ENCODE results near the gene PSMB5. TPM values are rescaled to one million over a fixed set of nuclear protein-coding genes. Genes with fewer than 3 reads are reported as not detected.

Gene PSMB5
- total and polyA plus RNA-seq, 9 of the 15 experiments (the other 6 are each of a cell fraction or from before 2014, with no cell fraction given): 198 to 1,870 (median 269) TPM

- TF ChIP-seq, protein P1, sequence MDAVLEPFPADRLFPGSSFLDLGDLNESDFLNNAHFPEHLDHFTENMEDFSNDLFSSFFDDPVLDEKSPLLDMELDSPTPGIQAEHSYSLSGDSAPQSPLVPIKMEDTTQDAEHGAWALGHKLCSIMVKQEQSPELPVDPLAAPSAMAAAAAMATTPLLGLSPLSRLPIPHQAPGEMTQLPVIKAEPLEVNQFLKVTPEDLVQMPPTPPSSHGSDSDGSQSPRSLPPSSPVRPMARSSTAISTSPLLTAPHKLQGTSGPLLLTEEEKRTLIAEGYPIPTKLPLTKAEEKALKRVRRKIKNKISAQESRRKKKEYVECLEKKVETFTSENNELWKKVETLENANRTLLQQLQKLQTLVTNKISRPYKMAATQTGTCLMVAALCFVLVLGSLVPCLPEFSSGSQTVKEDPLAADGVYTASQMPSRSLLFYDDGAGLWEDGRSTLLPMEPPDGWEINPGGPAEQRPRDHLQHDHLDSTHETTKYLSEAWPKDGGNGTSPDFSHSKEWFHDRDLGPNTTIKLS (IDR thresholded peaks at IDR 0.05; ENCODE audit: borderline replicate concordance, low read depth): no peak
- TF ChIP-seq CSDE1 (IDR thresholded peaks at IDR 0.05) (no peak), STAG1 (CRISPR knock-in tag; IDR thresholded peaks at IDR 0.05; ENCODE audit: borderline replicate concordance) (peak; percentile 51; the same call in 1 of the 2 replicates), MNT (conservative IDR thresholded peaks at IDR 0.05) (0 out of 4 replicates have a peak, but pooled peaks of 1 of the 2 experiments have one; percentile 39), RAD21 (CRISPR knock-in tag; conservative IDR thresholded peaks at IDR 0.05 in 1 of 2, IDR thresholded peaks at IDR 0.05 in 1 of 2) (peak; percentile 65 to 90), GTF2A2 (tag; IDR thresholded peaks at IDR 0.05) (no peak), TFAP4 (CRISPR knock-in tag; IDR thresholded peaks at IDR 0.05; ENCODE audit: borderline replicate concordance) (peak; percentile 42; the same call in 1 of the 2 replicates), ARID2 (IDR thresholded peaks at IDR 0.05) (peak; percentile 60; the same call in 1 of the 2 replicates), MYC (IDR thresholded peaks at IDR 0.05; ENCODE audit: low read depth, low read length) (peak; percentile 42; the same call in 1 of the 2 replicates), MYC (CRISPR knock-in tag; IDR thresholded peaks at IDR 0.05; ENCODE audit: borderline replicate concordance, low read depth) (no peak)
- TF ChIP-seq, protein P2, sequence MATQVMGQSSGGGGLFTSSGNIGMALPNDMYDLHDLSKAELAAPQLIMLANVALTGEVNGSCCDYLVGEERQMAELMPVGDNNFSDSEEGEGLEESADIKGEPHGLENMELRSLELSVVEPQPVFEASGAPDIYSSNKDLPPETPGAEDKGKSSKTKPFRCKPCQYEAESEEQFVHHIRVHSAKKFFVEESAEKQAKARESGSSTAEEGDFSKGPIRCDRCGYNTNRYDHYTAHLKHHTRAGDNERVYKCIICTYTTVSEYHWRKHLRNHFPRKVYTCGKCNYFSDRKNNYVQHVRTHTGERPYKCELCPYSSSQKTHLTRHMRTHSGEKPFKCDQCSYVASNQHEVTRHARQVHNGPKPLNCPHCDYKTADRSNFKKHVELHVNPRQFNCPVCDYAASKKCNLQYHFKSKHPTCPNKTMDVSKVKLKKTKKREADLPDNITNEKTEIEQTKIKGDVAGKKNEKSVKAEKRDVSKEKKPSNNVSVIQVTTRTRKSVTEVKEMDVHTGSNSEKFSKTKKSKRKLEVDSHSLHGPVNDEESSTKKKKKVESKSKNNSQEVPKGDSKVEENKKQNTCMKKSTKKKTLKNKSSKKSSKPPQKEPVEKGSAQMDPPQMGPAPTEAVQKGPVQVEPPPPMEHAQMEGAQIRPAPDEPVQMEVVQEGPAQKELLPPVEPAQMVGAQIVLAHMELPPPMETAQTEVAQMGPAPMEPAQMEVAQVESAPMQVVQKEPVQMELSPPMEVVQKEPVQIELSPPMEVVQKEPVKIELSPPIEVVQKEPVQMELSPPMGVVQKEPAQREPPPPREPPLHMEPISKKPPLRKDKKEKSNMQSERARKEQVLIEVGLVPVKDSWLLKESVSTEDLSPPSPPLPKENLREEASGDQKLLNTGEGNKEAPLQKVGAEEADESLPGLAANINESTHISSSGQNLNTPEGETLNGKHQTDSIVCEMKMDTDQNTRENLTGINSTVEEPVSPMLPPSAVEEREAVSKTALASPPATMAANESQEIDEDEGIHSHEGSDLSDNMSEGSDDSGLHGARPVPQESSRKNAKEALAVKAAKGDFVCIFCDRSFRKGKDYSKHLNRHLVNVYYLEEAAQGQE (IDR thresholded peaks at IDR 0.05; ENCODE audit: borderline replicate concordance): peak; percentile 83
- TF ChIP-seq, protein P2 (CRISPR knock-in tag; IDR thresholded peaks at IDR 0.05; ENCODE audit: low read depth): no peak
These were observed 19.5 kb upstream of the PSMB5 start (continued) for GRCh38 chr14:23054000-23054811.
